SIG-M5 treated with dmso at 0.1 percent for 504 hours (cell line): ENCODE data around the gene PRPF40B.
"Not testable (repeated sequence)": the region's sequence is repeated elsewhere in the genome, so short reads cannot be mapped to it uniquely, and the experiment has no call there.

Experiments used
- DNase-seq: peaks from one replicate; lab custom pipeline; 2025; ENCODE audit not compliant: unreplicated experiment; lab: John Stamatoyannopoulos, UW

The PRPF40B gene

GRCh38 chr12:49623142-49623904 lies at the start of gene PRPF40B:
Gene PRPF40B, plus strand, starts transcription at chr12:49623561. Its CDS starts 30 bp downstream, at chr12:49623591.
- DNase-seq, result peak; percentile 86

- DNase-seq, result no peak
Observed at GRCh38 chr12:49577589-49578315, 45.6 kb upstream of the PRPF40B start.

GRCh38 chr12:49578471-49579112 lies 44.8 kb upstream of the PRPF40B start:
- no peak for DNase-seq

GRCh38 chr12:49580572-49581535 lies 42.5 kb upstream of the PRPF40B start:
- peak; percentile 39 for DNase-seq

GRCh38 chr12:49582201-49582600 lies 41.2 kb upstream of the PRPF40B start:
- DNase-seq, result no peak

- no peak for DNase-seq
Observed at GRCh38 chr12:49582850-49583249, 40.5 kb upstream of the PRPF40B start.

- no peak for DNase-seq
Observed at GRCh38 chr12:49583366-49584094, 39.8 kb upstream of the PRPF40B start.

- DNase-seq, result no peak
Observed at GRCh38 chr12:49584591-49584990, 38.8 kb upstream of the PRPF40B start.

GRCh38 chr12:49585477-49586459 lies 37.6 kb upstream of the PRPF40B start:
- DNase-seq, result no peak

- DNase-seq, result no peak
Observed at GRCh38 chr12:49587174-49587908, 36.0 kb upstream of the PRPF40B start.

GRCh38 chr12:49588281-49588680 lies 35.1 kb upstream of the PRPF40B start:
- no peak for DNase-seq

- DNase-seq, result no peak
Observed at GRCh38 chr12:49588721-49589516, 34.4 kb upstream of the PRPF40B start.

GRCh38 chr12:49598527-49598926 lies 24.8 kb upstream of the PRPF40B start:
- DNase-seq, result no peak

- no peak for DNase-seq
Observed at GRCh38 chr12:49599961-49600360, 23.4 kb upstream of the PRPF40B start.

GRCh38 chr12:49603721-49604120 lies 19.6 kb upstream of the PRPF40B start:
- no peak for DNase-seq

GRCh38 chr12:49604856-49605255 lies 18.5 kb upstream of the PRPF40B start:
- no peak for DNase-seq

- DNase-seq, result not testable (repeated sequence)
Observed at GRCh38 chr12:49605539-49605938, 17.8 kb upstream of the PRPF40B start, which contains the start of gene FAM186B. Gene FAM186B, minus strand, starts transcription at chr12:49605639. Its CDS starts 162 bp downstream, at chr12:49605477.
